OCI-LY3 (cell line): ENCODE results near the gene CAP1.

ENCODE experiments used
- CTCF ChIP-seq: fragments of 200-600, 300-600 bp; sonication (generic); IDR thresholded peaks from 2 replicates; pipeline ENCODE4 v1.5.1; 2014; ENCODE audit warnings: antibody characterized with exemption, low read length, low read depth
- EZH2phosphoT487 ChIP-seq: fragments of 200-600 bp; shearing (Covaris generic); IDR thresholded peaks from 2 replicates; pipeline ENCODE4 v1.6.1; 2018; ENCODE audit warnings: antibody characterized with exemption, mixed run types, low read depth

DNA sequence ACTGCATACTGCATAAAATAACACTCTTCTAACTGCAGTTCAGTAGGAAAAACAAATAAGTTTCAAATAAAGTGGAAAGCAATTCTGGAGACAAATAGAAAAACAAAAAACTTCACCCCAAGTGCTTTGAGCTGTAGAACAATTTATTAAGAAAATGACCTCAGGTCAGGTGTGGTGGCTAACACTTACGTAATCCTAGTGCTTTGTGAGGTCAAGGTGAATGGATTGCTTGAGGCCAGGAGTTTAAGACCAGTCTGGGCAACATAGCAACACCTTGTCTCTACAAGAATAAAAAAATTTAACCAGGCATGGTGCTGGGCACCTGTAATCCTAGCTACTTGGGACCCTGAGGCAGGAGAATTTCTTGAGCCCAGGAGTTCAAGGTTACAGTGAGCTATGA lies 61.5 kb downstream of the CAP1 start:
- TF ChIP-seq CTCF = no peak
- no peak for TF ChIP-seq EZH2phosphoT487
